T-helper 17 cell (primary cell): Measurements from ENCODE around the gene TPRX2. TPM values are rescaled to one million over a fixed set of nuclear protein-coding genes. Genes with fewer than 3 reads are reported as not detected.
"Not testable (repeated sequence)": the region's sequence is repeated elsewhere in the genome, so short reads cannot be mapped to it uniquely, and the experiment has no call there.

Experiments used
- ATAC-seq: fragments of 150-1000 bp; cut with Tn5 transposase; 2 replicates; pipeline ENCODE4 v1.10.0; 2021; ENCODE audit warnings: mild to moderate bottlenecking, moderate library complexity
- DNase-seq, 3 donors: peaks; one replicate each; pipeline versions ENCODE4 v3.0.0 to v3.0.0-alpha.2; 2020 to 2021
- H3K9me3 ChIP-seq: one replicate; pipeline ENCODE4 v1.7.0; 2013; ENCODE audit warnings: low read length, mild to moderate bottlenecking; ENCODE audit not compliant: control insufficient read depth, poor library complexity, severe bottlenecking
- H3K27ac Mint-ChIP-seq: one replicate; pipeline ENCODE4 v1.8.0; 2022; ENCODE audit warnings: mild to moderate bottlenecking, moderate library complexity, mixed read lengths
- H3K27me3 Mint-ChIP-seq: one replicate; pipeline ENCODE4 v1.8.0; 2022; ENCODE audit warnings: mixed read lengths
- H3K36me3 Mint-ChIP-seq: one replicate; pipeline ENCODE4 v1.8.0; 2022; ENCODE audit warnings: low read depth, mixed read lengths
- H3K4me1 Mint-ChIP-seq: one replicate; pipeline ENCODE4 v1.8.0; 2022; ENCODE audit warnings: mild to moderate bottlenecking, mixed read lengths
- H3K4me3 Mint-ChIP-seq: one replicate; pipeline ENCODE4 v1.8.0; 2022; ENCODE audit warnings: mild to moderate bottlenecking, moderate library complexity, mixed read lengths
- total RNA-seq, 4 donors: library from RNA in 2 of 4; stranded (reverse) in 2 of 4; gene quantifications; one replicate each; pipeline ENCODE4 v1.2.3 and lab custom pipeline; 2022 to 2026

TPRX2 gene
- total RNA-seq, 2 donors from 2014 or later = not detected

DNA sequence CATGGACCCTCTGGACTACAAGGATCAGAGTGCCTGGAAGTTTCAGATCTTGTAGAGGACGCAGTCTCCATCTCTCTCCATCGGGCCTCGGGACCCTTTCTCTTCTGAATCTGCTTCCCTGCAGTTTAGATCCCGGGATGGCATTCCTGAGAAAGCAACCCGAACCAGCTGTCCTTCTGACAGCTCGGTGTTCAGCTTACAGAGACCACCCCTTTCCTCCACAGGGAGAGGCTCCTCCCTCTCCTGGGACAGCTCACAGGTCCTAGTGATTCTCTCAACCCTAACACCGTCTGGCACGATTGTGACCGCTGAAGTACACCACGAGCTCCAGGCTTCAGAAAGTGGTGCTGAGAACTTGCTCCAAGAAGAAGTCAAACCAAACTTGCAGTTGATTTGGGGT is 19.1 kb upstream of the TPRX2 start:
- no peak for DNase-seq
- H3K27ac Mint-ChIP-seq = no peak overlapping the region
- ATAC-seq = no peak
- peaks cover 8% of the 10 kb centered on the region for H3K4me1 Mint-ChIP-seq
- H3K27me3 Mint-ChIP-seq = peaks cover 31% of the 10 kb centered on the region
- no peaks in the 10 kb centered on the region for H3K9me3 ChIP-seq
- H3K4me3 Mint-ChIP-seq = no peak overlapping the region
- peaks cover 3% of the 10 kb centered on the region for H3K36me3 Mint-ChIP-seq

DNA sequence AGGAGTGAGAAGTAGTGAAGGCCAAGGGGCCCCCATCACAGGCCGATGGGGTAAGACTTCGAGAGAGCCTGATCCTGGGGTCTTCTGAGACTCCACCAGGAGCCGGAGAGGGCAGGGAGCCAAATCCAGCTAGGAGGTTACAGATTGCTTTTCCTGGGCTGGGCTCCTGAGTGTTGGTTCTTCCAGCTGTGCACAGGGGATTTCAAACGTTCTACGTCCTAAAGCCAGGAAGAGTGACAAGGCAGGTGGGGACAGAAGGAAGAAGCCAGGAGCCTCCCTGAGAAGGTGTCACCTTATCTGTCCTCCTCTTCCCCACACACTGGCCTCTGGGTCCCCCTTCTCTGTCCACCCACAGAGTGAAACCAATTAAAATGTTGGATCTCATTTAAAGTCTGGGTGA is 16.1 kb upstream of the TPRX2 start:
- no peak for DNase-seq
- Mint-ChIP-seq H3K36me3 (peaks cover 3% of the 10 kb centered on the region), H3K4me1 (peaks cover 8% of the 10 kb centered on the region), H3K4me3 (no peak overlapping the region), H3K27me3 (peaks cover 41% of the 10 kb centered on the region), H3K27ac (no peak overlapping the region)
- ATAC-seq = no peak
- H3K9me3 ChIP-seq = no peaks in the 10 kb centered on the region

DNA sequence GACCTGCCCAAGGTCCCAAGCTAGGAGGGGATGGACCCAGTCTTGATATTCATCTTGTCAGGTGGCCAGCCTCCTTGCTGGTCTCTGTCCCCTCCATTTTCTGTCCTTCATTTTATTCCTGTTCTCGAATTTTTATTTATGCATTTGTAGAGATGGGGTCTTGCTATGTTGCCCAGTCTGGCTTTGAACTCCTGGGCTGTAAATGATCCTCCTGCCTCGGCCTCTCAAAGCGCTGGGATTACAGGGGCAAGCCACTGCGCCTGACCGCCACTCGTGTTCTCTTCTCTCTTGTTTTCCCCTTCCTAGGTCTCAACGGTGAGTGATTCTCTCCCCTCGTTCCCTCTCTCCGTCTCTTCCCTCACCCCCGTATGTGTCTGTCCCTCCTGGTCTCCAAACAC is 10.6 kb upstream of the TPRX2 start:
- H3K27ac Mint-ChIP-seq = peak overlapping the region; percentile 87
- DNase-seq (no peak), ATAC-seq (no peak)
- H3K4me1 Mint-ChIP-seq = peaks cover 14% of the 10 kb centered on the region
- peak overlapping the region; percentile 34 for H3K4me3 Mint-ChIP-seq
- no peaks in the 10 kb centered on the region for H3K9me3 ChIP-seq
- H3K27me3 Mint-ChIP-seq = peaks cover 56% of the 10 kb centered on the region
- H3K36me3 Mint-ChIP-seq = peaks cover 6% of the 10 kb centered on the region

DNA sequence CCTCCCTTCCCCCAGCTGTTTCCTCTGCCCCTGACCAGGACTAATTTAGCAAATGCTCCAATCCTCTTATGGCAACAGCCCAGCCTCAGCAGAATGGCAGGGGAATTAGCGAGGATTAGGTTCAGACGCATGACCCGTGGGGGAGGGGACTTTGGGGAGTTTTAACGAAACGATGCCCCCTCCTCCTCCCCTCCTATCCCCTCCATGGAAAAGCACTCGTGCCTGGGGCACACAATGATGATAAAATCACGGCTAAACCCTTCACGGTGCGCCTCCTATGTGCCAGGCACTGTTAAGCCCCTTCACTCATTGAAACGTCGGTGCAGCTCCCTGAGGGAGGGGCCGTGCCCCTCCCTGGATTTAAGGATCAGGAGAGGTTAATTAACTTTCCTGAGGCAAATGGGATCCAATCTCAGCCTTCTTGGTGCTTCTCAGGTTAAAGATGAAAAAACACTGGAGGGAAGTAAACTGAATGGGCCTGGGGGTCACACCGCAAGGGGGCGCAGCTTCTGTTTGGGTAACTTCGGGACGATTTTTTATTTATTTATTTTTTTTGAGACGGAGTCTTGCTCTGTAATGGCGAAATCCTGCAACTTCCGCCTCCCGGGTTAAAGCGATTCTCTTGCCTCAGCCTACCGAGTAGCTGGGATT is 10.1 kb upstream of the TPRX2 start:
- no peaks in the 10 kb centered on the region for H3K9me3 ChIP-seq
- Mint-ChIP-seq H3K36me3 (peaks cover 5% of the 10 kb centered on the region), H3K27me3 (peaks cover 58% of the 10 kb centered on the region), H3K27ac (peak overlapping the region; percentile 87), H3K4me3 (peak overlapping the region; percentile 80), H3K4me1 (peaks cover 12% of the 10 kb centered on the region)
- DNase-seq = no peak
- no peak for ATAC-seq

DNA sequence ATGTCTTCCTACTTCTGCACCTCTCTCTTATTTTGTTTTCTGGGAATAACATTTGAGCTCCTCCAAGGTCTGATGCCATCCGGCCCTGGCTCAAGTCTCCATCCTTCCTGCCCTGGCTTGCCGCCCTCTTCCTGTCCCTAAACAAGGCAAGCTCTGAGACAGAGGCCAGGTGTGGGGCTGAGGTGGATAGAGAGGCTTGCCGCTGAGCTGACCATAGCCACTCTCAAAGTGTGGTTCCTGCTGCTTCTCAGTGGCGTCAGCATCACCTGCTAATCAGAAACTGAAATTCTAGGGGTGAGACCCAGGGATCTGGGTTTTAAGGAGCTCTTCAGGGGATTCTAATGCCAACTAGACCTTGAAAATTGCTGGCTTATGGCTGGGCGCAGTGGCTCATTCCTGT is 6.0 kb upstream of the TPRX2 start:
- peak overlapping the region; percentile 60 for H3K27ac Mint-ChIP-seq

DNA sequence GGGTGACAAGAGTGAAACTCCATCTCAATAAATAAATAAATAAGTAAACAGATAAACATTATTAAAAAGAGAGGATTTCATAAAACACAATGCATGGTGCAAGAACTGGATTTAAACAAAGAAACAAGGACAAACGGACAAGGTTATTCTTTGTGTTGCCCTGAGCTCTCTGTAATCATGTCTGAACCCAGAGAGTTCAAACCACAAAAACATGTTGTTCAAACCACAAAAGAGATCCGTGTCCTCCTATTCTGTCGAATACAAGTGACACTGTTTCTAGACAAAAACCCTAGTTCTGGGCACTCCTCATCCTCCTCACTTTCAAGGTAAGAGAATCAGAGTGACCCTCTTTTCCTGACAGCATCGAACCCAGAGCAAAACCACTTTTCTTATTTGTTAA is 4.6 kb upstream of the TPRX2 start:
- DNase-seq (no peak), ATAC-seq (no peak)
- Mint-ChIP-seq H3K36me3 (peaks cover 3% of the 10 kb centered on the region), H3K27ac (no peak overlapping the region), H3K4me3 (no peak overlapping the region), H3K27me3 (peaks cover 51% of the 10 kb centered on the region), H3K4me1 (peaks cover 8% of the 10 kb centered on the region)
- no peaks in the 10 kb centered on the region for H3K9me3 ChIP-seq

More for the DNA sequence above, 6.0 kb upstream of the TPRX2 start:
- ATAC-seq (no peak), DNase-seq (no peak)
- Mint-ChIP-seq H3K27me3 (peaks cover 56% of the 10 kb centered on the region), H3K4me3 (peak overlapping the region; percentile 64), H3K36me3 (peaks cover 3% of the 10 kb centered on the region), H3K4me1 (peaks cover 12% of the 10 kb centered on the region)
- H3K9me3 ChIP-seq = no peaks in the 10 kb centered on the region

DNA sequence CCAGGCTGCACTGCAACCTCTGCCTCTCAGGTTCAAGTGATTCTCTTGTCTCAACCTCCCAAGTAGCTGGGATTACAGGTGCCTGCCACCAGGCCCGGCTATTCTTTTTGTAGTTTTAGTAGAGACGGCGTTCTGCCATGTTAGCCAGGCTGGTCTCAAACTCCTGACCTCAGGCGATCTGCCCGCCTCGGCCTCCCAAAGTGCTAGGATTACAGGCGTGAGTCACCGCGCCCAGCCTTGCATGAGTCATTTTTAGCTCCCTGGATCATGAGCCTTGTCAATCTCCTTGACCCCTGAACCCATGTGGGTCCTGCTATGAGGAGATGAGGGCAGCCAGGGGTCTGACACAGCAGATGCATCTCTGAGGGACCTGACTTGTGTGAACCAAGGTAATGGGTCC is 804 bp upstream of the TPRX2 start:
- not testable (repeated sequence) for ATAC-seq, H3K36me3 Mint-ChIP-seq, H3K4me1 Mint-ChIP-seq, H3K27ac Mint-ChIP-seq, DNase-seq, H3K4me3 Mint-ChIP-seq, H3K9me3 ChIP-seq
- H3K27me3 Mint-ChIP-seq = peaks cover 42% of the 10 kb centered on the region

DNA sequence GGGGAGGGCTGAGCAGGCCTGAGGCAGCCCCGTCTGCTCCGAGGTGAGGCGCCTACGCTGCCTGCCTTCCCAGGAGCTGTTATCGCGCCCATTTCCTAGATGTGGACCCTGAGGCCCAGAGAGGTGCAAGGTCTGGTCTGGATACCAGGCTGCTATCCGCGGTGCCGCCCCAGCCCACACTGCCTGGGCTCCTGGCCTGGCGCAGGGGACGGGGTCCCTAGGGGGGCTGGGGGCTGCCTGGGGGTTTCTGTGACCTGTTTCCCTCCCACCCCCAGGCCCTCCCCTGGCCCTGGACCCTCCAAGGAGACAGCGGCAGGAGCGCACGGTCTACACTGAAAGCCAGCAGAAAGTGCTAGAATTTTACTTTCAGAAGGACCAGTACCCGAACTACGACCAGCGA is 803 bp downstream of the TPRX2 start:
- not testable (repeated sequence) for ATAC-seq, H3K27ac Mint-ChIP-seq, H3K36me3 Mint-ChIP-seq, DNase-seq, H3K4me1 Mint-ChIP-seq, H3K4me3 Mint-ChIP-seq, H3K9me3 ChIP-seq
- H3K27me3 Mint-ChIP-seq = peaks cover 33% of the 10 kb centered on the region

DNA sequence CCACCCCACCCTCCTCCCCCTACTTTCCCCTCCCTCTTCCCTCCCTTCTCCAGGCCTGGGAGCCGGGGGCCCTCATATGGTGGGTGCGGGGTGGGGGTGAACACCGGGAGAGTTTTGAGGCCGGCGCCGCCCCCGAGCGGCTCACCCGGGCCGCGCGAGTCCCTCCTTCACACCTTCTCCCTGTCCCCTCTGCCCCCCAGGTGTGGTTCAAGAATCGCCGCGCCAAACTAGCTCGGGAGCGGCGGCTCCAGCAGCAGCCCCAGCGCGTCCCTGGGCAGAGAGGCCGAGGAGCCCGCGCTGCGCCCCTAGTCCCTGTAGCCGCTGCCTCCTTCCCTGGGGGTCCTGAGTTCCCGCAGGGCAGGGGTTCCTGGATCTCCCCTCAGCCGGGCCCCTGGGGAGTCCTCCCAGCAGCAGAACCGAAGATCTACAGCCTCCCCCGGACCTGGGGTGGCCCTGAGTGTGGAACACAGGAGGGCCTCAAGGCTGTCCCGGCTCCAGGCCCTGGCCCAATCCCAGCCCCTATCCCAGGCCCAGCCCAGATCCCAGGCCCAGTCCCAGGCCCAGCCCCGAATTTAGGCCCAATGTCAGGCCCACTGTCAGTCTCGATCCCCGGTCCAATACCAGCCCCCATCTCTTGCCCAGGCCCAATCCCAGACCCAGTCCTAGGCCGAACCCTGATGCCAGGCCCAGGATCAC is 1.7 kb downstream of the TPRX2 start:
- peaks cover 30% of the 10 kb centered on the region for H3K27me3 Mint-ChIP-seq
- no peak for ATAC-seq
- no peak overlapping the region for H3K4me3 Mint-ChIP-seq
- H3K4me1 Mint-ChIP-seq = no peaks in the 10 kb centered on the region
- H3K27ac Mint-ChIP-seq = no peak overlapping the region
- DNase-seq = no peak
- H3K36me3 Mint-ChIP-seq = peaks cover 4% of the 10 kb centered on the region
- no peaks in the 10 kb centered on the region for H3K9me3 ChIP-seq

DNA sequence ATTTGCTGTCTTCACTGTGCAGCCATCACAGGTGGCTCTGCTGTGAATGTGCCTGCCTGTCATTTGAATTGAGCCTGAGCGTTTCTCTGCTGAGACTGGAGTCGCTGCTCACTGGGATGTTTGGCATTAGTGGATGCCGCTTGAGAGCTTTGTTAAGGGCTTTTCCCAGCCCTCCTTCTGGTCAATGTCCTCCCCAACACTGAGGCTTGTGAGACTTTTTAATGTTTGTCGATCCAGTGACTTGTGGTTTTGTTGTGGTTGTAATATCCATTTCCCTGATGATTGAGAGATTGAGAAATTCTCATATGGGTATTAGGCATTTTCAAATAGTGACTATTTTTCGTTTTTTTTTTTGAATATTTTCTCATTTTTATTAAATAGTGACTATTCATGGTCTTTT is 2.6 kb downstream of the TPRX2 start:
- Mint-ChIP-seq H3K4me3 (no peak overlapping the region), H3K27ac (no peak overlapping the region), H3K27me3 (peaks cover 30% of the 10 kb centered on the region), H3K4me1 (no peaks in the 10 kb centered on the region), H3K36me3 (peaks cover 4% of the 10 kb centered on the region)
- no peak for DNase-seq
- H3K9me3 ChIP-seq = no peaks in the 10 kb centered on the region
- ATAC-seq = no peak

DNA sequence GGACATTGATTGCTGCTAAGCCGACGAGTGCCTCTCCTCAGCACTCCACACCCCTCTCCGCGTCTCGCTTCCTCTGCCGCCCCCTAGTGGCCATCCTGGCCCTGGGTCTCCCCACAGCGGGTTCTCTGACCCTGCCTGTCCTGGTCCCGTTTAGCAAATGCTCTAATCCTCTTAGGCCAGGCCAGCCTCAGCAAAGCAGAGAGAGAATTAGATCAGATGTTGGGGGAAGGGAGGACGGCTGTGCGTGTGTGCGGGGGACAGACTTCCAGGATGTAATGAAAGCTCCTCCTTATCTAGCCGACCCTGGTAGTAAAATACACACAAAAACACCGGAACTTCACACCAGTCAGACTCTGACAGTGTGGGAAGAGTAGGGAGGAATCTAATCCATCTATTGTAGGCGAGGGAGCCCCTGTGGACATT is 4.5 kb downstream of the TPRX2 start:
- Mint-ChIP-seq H3K4me3 (no peak overlapping the region), H3K27me3 (peaks cover 20% of the 10 kb centered on the region), H3K4me1 (no peaks in the 10 kb centered on the region), H3K36me3 (peaks cover 4% of the 10 kb centered on the region), H3K27ac (no peak overlapping the region)
- peak; percentile 59 to 86 (median 70) for DNase-seq
- no peaks in the 10 kb centered on the region for H3K9me3 ChIP-seq
- ATAC-seq = peak; percentile 90

DNA sequence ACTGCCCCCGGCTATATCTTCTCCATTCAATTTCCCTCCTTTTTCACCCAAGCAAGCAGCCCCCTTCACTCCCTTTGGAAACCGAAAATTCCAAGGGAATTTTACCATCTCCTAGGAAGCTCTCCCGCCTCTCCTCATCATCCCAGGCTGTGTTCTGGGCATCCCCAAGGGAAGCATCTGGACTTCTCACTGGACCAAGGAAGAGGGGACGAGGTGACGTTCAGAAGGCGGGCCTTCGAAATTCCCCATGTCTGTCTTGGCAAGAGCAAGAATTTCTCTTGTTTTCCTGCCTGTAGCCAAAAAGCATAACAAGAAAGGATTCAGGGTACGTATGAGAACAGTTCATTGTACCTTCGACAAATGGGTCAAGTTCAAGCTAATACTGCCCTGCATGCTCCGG is 6.1 kb downstream of the TPRX2 start:
- peaks cover 17% of the 10 kb centered on the region for H3K27me3 Mint-ChIP-seq
- no peak for DNase-seq
- no peak for ATAC-seq

DNA sequence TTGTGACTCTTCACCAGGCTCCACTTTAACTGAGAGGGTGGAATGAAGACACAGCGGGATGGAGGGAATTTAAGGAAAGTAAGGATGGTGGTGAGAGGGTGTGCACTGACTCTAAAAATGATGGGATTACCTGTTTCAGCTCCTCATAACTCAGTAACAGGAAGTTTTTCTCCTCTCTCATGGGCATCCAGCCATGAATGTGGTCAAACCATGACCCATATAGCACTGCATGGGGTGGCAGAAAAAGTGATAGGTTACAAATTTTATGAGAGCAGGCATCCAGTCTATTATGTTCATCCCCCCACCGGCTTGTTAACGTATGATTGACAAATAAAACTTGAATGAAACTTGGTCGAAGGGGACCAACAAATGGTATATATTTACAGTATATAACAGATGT is 19.9 kb downstream of the TPRX2 start:
- no peak for ATAC-seq
- H3K36me3 Mint-ChIP-seq = peaks cover 2% of the 10 kb centered on the region
- no peak overlapping the region for H3K4me3 Mint-ChIP-seq
- H3K27me3 Mint-ChIP-seq = peaks cover 37% of the 10 kb centered on the region
- no peaks in the 10 kb centered on the region for H3K9me3 ChIP-seq
- H3K4me1 Mint-ChIP-seq = no peaks in the 10 kb centered on the region
- no peak for DNase-seq
- H3K27ac Mint-ChIP-seq = no peak overlapping the region

More for the DNA sequence above, 6.1 kb downstream of the TPRX2 start:
- no peaks in the 10 kb centered on the region for H3K9me3 ChIP-seq
- Mint-ChIP-seq H3K4me1 (no peaks in the 10 kb centered on the region), H3K36me3 (peaks cover 4% of the 10 kb centered on the region), H3K27ac (no peak overlapping the region), H3K4me3 (no peak overlapping the region)

DNA sequence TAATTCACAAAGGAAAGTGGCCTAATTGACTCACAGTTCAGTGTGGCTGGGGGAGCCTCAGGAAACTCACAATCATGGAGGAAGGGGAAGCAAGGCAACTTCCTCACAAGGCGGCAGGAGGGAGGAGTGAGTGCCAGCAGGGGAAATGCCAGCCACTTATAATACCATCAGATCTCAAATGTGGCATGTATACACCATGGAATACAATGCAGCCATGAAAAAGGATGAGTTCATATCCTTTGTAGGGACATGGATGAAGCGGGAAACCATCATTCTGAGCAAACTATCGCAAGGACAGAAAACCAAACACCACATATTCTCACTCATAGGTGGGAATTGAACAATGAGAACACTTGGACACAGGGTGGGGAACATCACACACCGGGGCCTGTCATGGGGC is 20.4 kb downstream of the TPRX2 start:
- not testable (repeated sequence) for H3K4me1 Mint-ChIP-seq, DNase-seq, ATAC-seq, H3K4me3 Mint-ChIP-seq, H3K36me3 Mint-ChIP-seq, H3K9me3 ChIP-seq, H3K27ac Mint-ChIP-seq
- peaks cover 32% of the 10 kb centered on the region for H3K27me3 Mint-ChIP-seq
